Coronary artery (tissue), 2 donors: ENCODE measurements around the gene PEX13.

Experiments
- DNase-seq: peaks from one replicate; pipeline ENCODE4 v3.0.0-alpha.2; 2017; ENCODE audit warnings: low spot score
- H3K27ac ChIP-seq, 2 donors: fragments of 200-600 bp; sonication (generic); one replicate each; pipeline ENCODE4 v1.5.1; 2016 to 2019
- H3K4me3 ChIP-seq: fragments of 200-600 bp; sonication (generic); 2 replicates; pipeline ENCODE4 v1.5.1; 2016; ENCODE audit warnings: mild to moderate bottlenecking, moderate library complexity
- TF ChIP-seq, protein P1 (sequence below): fragments of 200-600 bp; sonication (generic); IDR thresholded peaks from one replicate; pipeline ENCODE4 v1.5.1; 2019; ENCODE audit warnings: antibody characterized with exemption

Gene PEX13

GRCh38 chr2:61065714-61066709 is 48.5 kb downstream of the PEX13 start, which contains the start of gene SANBR:
SANBR (plus strand) TSS chr2:61065871; CDS start chr2:61070351, 4,480 bp downstream.
- peak; percentile 89 for DNase-seq
- peak within 1 kb of the TSS; percentile 95 for H3K4me3 ChIP-seq
- peak within 1 kb of the TSS; percentile 65 to 87 for H3K27ac ChIP-seq
- TF ChIP-seq, protein P1, sequence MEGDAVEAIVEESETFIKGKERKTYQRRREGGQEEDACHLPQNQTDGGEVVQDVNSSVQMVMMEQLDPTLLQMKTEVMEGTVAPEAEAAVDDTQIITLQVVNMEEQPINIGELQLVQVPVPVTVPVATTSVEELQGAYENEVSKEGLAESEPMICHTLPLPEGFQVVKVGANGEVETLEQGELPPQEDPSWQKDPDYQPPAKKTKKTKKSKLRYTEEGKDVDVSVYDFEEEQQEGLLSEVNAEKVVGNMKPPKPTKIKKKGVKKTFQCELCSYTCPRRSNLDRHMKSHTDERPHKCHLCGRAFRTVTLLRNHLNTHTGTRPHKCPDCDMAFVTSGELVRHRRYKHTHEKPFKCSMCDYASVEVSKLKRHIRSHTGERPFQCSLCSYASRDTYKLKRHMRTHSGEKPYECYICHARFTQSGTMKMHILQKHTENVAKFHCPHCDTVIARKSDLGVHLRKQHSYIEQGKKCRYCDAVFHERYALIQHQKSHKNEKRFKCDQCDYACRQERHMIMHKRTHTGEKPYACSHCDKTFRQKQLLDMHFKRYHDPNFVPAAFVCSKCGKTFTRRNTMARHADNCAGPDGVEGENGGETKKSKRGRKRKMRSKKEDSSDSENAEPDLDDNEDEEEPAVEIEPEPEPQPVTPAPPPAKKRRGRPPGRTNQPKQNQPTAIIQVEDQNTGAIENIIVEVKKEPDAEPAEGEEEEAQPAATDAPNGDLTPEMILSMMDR: no peak

- TF ChIP-seq, protein P1: no peak
- H3K27ac ChIP-seq: no peak overlapping the region
- DNase-seq: no peak
Measured at GRCh38 chr2:61074100-61074499, 56.6 kb downstream of the PEX13 start.

GRCh38 chr2:61085883-61086282 is 68.4 kb downstream of the PEX13 start:
- no peak overlapping the region for H3K4me3 ChIP-seq
- DNase-seq: no peak
- no peak overlapping the region for H3K27ac ChIP-seq
- TF ChIP-seq, protein P1: no peak

More at GRCh38 chr2:61074100-61074499, 56.6 kb downstream of the PEX13 start:
- no peak overlapping the region for H3K4me3 ChIP-seq

- TF ChIP-seq, protein P1: no peak
- Histone ChIP-seq H3K27ac (no peak overlapping the region), H3K4me3 (no peak overlapping the region)
- no peak for DNase-seq
Measured at GRCh38 chr2:61089797-61090196, 72.3 kb downstream of the PEX13 start.

GRCh38 chr2:61090386-61090921 is 72.9 kb downstream of the PEX13 start:
- no peak overlapping the region for H3K27ac ChIP-seq
- DNase-seq: no peak
- TF ChIP-seq, protein P1: no peak

GRCh38 chr2:61091485-61091884 is 74.0 kb downstream of the PEX13 start:
- H3K4me3 ChIP-seq: no peak overlapping the region
- no peak for DNase-seq
- no peak overlapping the region for H3K27ac ChIP-seq
- TF ChIP-seq, protein P1: no peak

More at GRCh38 chr2:61090386-61090921, 72.9 kb downstream of the PEX13 start:
- no peak overlapping the region for H3K4me3 ChIP-seq
